K562 (cell line): ENCODE data around the gene CACNG6. TPM values are rescaled to one million over a fixed set of nuclear protein-coding genes. Genes with fewer than 3 reads are reported as not detected.

Experiments used
- BCOR ChIP-seq: fragments of 450-650 bp; IDR thresholded peaks from 2 replicates; pipeline ENCODE4 v1.6.1; 2016
- BHLHE40 ChIP-seq: IDR thresholded peaks from 2 replicates; pipeline ENCODE4 v1.6.1; 2011; ENCODE audit warnings: low read length, improper control_type of control experiment
- E2F3 ChIP-seq: fragments of 250-450 bp; sonication (Bioruptor Pico); IDR thresholded peaks from 2 replicates; pipeline ENCODE4 v1.4.0; 2020; ENCODE audit warnings: mild to moderate bottlenecking
- NCOA4 ChIP-seq: fragments of 450-650 bp; IDR thresholded peaks from 2 replicates; pipeline ENCODE4 v1.6.1; 2018; ENCODE audit warnings: mild to moderate bottlenecking; ENCODE audit not compliant: partially characterized antibody
- RAD51 ChIP-seq: fragments of 450-650 bp; IDR thresholded peaks from 2 replicates; pipeline ENCODE4 v1.7.1; 2016; ENCODE audit warnings: low read depth, mild to moderate bottlenecking, borderline replicate concordance
- polyA plus RNA-seq, 8 experiments: library from polyadenylated mRNA; depleted of rRNA in 4 of 8; stranded (reverse) in 5 of 8; unstranded in 3 of 8; fragments of >200 nt; fragmentation: Nextera tagmentation in 2 of 8; fragmentation: Illumina TruSeq in 1 of 8; extraction: Ambion mirVana in 2 of 8; extraction: Trizol in 1 of 8; gene quantifications; 2 replicates each; pipeline versions ENCODE4 v1.2.1 to v1.2.3, GENCODE V29; 2011 to 2014; ENCODE audit warnings: inconsistent platforms in 1 of 8, missing spikeins in 1 of 8
- total RNA-seq, 7 experiments: library from RNA; depleted of rRNA in 6 of 7; stranded (reverse); fragments of >200 nt in 6 of 7; fragmentation: Illumina TruSeq in 2 of 7; extraction: Trizol in 2 of 7; gene quantifications; 2 replicates each; pipeline versions ENCODE4 v1.2.1 to v1.2.3, GENCODE V29; 2011 to 2021; ENCODE audit warnings: low replicate concordance in 1 of 7
- TF ChIP-seq, protein P1 (sequence below): fragments of 250-450 bp; sonication (Bioruptor Pico); IDR thresholded peaks from 2 replicates; pipeline ENCODE4 v1.4.0; 2020
- TF ChIP-seq, protein P2 (sequence below): fragments of 450-650 bp; formaldehyde crosslinking; IDR thresholded peaks from 2 replicates; pipeline ENCODE4 v1.4.0; 2022; ENCODE audit warnings: mild to moderate bottlenecking, moderate library complexity

CACNG6 gene
- total and polyA plus RNA-seq, 9 of the 15 experiments (the other 6 are each of a cell fraction or from before 2014, with no cell fraction given) = not detected

DNA sequence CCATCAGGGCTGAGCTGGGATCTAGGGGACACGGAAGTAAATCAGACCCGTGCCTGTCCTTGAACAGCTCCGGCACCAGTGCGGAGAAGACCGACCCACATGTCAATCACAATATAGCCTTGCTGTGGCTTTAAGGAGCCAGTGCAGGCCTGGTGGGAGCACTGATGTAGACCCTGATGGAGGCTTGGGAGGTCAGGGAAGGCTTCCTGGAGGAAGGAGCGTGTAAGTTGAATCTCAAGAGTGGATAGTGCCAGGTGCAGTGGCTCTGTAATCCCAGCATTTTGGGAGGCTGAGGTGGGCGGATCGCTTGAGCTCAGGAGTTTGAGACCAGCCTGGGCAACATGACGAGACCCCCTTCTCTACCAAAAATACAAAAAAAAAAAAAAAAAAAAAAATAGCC is 39.5 kb upstream of the CACNG6 start (continued):
- TF ChIP-seq, protein P1, sequence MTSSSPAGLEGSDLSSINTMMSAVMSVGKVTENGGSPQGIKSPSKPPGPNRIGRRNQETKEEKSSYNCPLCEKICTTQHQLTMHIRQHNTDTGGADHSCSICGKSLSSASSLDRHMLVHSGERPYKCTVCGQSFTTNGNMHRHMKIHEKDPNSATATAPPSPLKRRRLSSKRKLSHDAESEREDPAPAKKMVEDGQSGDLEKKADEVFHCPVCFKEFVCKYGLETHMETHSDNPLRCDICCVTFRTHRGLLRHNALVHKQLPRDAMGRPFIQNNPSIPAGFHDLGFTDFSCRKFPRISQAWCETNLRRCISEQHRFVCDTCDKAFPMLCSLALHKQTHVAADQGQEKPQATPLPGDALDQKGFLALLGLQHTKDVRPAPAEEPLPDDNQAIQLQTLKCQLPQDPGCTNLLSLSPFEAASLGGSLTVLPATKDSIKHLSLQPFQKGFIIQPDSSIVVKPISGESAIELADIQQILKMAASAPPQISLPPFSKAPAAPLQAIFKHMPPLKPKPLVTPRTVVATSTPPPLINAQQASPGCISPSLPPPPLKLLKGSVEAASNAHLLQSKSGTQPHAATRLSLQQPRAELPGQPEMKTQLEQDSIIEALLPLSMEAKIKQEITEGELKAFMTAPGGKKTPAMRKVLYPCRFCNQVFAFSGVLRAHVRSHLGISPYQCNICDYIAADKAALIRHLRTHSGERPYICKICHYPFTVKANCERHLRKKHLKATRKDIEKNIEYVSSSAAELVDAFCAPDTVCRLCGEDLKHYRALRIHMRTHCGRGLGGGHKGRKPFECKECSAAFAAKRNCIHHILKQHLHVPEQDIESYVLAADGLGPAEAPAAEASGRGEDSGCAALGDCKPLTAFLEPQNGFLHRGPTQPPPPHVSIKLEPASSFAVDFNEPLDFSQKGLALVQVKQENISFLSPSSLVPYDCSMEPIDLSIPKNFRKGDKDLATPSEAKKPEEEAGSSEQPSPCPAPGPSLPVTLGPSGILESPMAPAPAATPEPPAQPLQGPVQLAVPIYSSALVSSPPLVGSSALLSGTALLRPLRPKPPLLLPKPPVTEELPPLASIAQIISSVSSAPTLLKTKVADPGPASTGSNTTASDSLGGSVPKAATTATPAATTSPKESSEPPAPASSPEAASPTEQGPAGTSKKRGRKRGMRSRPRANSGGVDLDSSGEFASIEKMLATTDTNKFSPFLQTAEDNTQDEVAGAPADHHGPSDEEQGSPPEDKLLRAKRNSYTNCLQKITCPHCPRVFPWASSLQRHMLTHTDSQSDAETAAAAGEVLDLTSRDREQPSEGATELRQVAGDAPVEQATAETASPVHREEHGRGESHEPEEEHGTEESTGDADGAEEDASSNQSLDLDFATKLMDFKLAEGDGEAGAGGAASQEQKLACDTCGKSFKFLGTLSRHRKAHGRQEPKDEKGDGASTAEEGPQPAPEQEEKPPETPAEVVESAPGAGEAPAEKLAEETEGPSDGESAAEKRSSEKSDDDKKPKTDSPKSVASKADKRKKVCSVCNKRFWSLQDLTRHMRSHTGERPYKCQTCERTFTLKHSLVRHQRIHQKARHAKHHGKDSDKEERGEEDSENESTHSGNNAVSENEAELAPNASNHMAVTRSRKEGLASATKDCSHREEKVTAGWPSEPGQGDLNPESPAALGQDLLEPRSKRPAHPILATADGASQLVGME = no peak
- TF ChIP-seq BHLHE40 (no peak), NCOA4 (no peak), BCOR (no peak), RAD51 (no peak), E2F3 (CRISPR knock-in tag) (no peak)
- TF ChIP-seq, protein P2, sequence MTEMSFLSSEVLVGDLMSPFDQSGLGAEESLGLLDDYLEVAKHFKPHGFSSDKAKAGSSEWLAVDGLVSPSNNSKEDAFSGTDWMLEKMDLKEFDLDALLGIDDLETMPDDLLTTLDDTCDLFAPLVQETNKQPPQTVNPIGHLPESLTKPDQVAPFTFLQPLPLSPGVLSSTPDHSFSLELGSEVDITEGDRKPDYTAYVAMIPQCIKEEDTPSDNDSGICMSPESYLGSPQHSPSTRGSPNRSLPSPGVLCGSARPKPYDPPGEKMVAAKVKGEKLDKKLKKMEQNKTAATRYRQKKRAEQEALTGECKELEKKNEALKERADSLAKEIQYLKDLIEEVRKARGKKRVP (CRISPR knock-in tag) = no peak
- TF ChIP-seq, all 486 proteins: peak for 3
